Measurements from ENCODE around the gene ATP5F1D. TPM values are rescaled to one million over a fixed set of nuclear protein-coding genes. Genes with fewer than 3 reads are reported as not detected.
A peak's percentile ranks its signal among the peaks of the same experiment; 100 is the strongest.

ATP5F1D gene
- total and polyA plus RNA-seq, 2 of the 13 experiments (the other 11 are each of a cell fraction or from before 2014, with no cell fraction given) = 39.4 to 78.7 TPM

GRCh38 chr19:1264801-1265614 is 23.5 kb downstream of the ATP5F1D start (continued):
- TF ChIP-seq RXRB (CRISPR knock-in tag; IDR thresholded peaks at IDR 0.05; ENCODE audit: borderline replicate concordance) = peak; percentile 79
- TF ChIP-seq MAX (IDR thresholded peaks at IDR 0.05) = peak; percentile 74
- no peak for TF ChIP-seq ZBTB40 (IDR thresholded peaks at IDR 0.05)
- 0 out of 2 replicates have a peak, but pooled peaks have one; percentile 22 for TF ChIP-seq ZBTB40 (CRISPR knock-in tag; IDR thresholded peaks at IDR 0.05)
- peak; percentile 52 for TF ChIP-seq SOX5 (CRISPR knock-in tag; IDR thresholded peaks at IDR 0.05; ENCODE audit: borderline replicate concordance)
- TF ChIP-seq ZNF580 (CRISPR knock-in tag; IDR thresholded peaks at IDR 0.05; ENCODE audit: borderline replicate concordance, low read depth) = no peak
- no peak for TF ChIP-seq SRSF9 (IDR thresholded peaks at IDR 0.05; ENCODE audit: borderline replicate concordance, insufficient read depth, low read depth, low read length, poor library complexity, severe bottlenecking)
- no peak for TF ChIP-seq ZNF318 (CRISPR knock-in tag; IDR thresholded peaks at IDR 0.05)
- TF ChIP-seq NRL (CRISPR knock-in tag; IDR thresholded peaks at IDR 0.05; ENCODE audit: borderline replicate concordance) = no peak

All from HepG2 (cell line).